NCI-H2029 (cell line): ENCODE data around the gene CDHR1.
"Not testable (repeated sequence)": the region's sequence is repeated elsewhere in the genome, so short reads cannot be mapped to it uniquely, and the experiment has no call there.

Experiments used
- DNase-seq: peaks from one replicate; lab custom pipeline; 2025; lab: John Stamatoyannopoulos, UW

CDHR1 gene

DNA sequence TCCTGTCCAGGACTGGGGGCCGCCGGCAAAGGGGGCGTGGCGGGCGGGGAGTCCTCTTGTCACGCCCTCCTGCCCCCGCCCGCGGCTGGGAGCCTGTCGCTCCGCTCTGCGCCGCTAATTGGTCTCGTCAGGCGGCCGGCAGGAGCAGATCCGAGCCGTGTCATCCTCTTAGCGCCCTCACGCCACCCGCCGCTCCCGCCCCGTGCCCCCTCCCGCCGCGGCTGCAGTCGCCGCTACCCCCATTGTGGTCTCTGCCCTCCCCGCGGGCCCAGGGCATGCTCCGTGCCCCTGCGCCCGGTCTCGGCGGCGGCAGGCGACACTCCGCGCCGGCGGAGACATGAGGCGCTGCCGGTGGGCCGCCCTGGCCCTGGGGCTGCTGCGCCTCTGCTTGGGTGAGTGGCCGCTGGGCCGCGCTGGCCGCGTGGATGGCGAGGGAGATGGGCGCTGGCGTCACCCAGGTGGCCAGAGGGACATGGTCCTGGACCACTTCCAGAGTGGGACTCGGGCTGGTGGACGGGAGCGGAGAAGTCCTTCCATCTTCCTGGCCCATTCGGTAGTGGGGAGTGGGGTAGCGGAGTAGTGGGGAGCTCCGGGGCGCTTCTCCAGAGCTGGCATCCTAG, at the start of gene CDHR1:
Gene CDHR1, plus strand, starts transcription at position 114 of the 620 bp plus-strand sequence. Its CDS starts 224 bp downstream, at position 338.
- no peak for DNase-seq

DNA sequence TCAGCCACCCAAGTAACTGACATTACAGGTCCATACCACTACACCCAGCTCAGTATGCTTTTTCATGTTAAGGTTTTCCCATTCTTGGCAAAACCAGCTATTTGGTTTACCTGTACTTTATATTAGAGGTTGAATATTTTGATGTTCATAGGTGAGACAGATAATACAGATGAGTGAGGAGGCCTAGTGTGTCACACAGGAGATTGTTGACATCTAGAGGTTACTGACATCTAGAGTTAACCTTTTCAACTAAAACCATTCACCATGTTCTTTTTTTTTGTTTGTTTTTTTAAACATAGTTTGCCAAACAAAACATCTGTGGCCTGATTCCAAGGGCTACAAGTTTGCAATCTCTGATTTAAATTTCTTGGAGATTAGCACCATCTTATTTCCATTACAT, 47.0 kb upstream of the CDHR1 start:
- no peak for DNase-seq

DNA sequence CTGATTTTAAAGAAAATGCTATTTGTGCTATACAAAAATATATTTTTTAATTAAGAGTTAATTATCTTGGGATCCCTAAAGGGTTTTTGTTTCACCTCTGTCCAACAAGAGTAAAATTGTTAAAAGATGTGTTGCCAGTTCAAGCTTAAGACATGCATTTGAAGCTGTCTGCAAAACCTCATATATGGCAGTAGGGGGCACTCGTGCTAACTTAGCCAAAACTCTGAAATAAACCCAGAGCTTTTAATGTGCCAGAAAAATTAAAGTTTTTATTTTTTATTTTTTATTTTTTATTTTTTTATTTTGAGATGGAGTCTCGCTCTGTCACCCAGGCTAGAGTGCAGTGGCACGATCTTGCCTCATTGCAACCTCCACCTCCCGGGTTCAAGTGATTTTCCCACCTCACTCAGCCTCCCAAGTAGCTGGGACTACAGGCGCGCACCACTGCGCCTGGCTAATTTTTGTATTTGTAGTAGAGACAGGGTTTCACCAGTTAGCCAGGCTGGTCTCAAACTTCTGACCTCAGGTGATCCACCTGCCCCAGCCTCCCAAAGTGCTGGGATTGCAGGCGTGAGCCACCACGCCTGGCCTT, 46.2 kb upstream of the CDHR1 start:
- not testable (repeated sequence) for DNase-seq

DNA sequence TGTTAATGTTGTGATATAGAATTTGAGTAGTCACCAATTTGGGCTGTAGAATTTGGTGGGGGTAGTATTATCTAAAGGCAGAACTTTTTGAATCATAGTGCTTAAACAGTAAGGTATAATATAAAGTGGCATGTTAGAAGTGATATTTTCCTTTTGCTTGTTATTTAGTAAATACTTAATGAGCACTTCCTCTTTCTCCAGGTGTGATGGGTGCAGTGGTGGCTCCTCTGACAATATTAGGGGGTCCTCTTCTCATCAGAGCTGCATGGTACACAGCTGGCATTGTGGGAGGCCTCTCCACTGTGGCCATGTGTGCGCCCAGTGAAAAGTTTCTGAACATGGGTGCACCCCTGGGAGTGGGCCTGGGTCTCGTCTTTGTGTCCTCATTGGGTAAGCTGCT, 44.5 kb upstream of the CDHR1 start:
- no peak for DNase-seq

DNA sequence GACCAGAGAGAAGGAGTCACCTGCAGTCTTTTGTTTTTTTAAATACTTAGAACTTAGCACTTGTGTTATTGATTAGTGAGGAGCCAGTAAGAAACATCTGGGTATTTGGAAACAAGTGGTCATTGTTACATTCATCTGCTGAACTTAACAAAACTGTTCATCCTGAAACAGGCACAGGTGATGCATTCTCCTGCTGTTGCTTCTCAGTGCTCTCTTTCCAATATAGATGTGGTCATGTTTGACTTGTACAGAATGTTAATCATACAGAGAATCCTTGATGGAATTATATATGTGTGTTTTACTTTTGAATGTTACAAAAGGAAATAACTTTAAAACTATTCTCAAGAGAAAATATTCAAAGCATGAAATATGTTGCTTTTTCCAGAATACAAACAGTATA, 41.6 kb upstream of the CDHR1 start:
- no peak for DNase-seq

DNA sequence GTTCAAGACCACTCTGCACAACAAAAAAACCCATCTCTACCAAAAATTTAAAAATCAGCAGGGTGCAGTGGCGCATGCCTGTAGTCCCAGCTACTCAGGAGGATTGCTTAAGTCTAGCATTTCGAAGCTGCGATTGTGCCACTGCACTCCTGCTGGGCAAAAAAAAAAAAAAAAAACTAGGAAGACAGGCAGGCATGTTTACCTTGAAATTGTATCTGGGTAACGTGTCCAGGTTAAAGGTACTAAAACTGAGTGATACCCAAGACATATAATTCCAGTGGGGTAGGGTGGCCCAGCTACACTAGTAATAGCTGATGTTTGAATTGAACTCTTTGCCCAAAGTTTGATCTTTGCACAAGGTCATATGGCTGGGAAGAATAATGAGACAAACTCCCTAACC, 38.8 kb upstream of the CDHR1 start:
- DNase-seq = no peak

DNA sequence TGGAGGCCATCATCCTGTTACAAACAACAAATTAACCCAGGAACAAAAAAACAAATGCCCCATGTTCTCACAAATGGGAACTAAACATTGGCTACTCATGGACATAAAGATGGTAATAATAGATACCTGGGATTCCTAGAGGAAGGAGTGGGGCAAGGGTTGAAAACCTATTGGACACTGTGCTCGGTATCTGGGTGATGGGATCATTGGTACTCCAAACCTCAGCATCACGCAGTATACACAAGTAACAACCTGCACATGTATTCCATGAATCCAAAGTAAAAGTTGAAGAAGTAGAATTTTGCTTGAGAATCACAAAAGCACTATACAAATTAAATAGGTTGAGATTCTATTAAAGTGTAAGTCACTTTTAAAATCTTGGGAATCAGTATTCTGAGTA, 38.3 kb upstream of the CDHR1 start:
- DNase-seq = no peak

DNA sequence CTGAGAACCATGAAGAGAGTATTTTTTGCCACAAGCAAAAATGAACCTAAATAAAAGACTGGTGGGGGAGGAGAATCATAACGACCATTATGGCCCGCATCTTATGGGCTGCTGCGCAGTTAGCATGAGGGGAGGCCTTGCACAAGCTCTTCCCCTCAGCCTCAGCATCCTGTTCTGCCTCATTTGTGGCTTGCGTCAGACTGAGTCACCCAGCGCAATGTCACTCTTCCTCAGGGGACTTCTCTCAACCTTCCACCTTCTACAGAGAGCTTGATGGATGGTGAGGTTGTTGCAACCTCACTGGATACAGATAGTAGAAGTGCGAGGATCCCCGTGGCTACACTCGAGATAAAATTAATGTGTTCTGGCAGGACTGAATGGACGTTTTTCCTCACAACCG, 37.6 kb upstream of the CDHR1 start:
- DNase-seq = no peak

DNA sequence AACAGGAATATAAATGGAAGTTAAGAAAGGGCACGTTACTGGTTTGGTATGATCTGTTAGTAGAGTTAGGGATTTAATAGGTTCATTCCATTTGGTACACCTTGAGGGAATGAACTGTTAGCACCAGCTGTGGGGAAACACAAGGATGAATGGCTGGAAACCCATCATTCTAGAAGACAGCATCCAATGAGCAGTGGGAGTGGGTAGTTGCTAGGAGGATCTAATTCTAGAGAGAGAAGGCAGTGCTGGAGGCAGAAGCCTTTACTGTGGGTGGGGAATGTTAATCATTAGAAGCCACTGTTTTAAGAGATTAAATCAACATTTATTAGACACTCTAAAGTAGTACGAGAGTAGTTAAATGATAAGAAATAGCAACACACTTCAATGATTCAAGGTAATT, 36.3 kb upstream of the CDHR1 start:
- no peak for DNase-seq

DNA sequence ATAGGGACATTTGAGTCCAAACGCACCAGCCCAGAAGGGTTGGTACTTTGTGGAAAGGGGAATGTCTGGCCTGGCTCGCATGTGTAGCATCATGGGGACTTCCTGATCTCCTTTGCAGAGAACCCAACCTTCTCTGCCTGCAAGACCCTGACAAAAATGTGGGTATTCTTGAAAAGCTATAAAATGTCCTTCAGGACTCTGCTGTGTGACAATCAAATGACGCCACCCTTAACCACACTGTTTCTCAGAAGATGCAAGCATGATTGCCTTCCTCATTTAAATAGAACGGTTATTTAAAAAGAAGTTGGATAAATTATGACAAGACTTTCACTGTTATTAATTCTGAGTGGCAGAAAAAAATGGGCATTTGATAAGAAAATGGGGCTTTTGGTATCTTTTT, 35.8 kb upstream of the CDHR1 start:
- DNase-seq = no peak

DNA sequence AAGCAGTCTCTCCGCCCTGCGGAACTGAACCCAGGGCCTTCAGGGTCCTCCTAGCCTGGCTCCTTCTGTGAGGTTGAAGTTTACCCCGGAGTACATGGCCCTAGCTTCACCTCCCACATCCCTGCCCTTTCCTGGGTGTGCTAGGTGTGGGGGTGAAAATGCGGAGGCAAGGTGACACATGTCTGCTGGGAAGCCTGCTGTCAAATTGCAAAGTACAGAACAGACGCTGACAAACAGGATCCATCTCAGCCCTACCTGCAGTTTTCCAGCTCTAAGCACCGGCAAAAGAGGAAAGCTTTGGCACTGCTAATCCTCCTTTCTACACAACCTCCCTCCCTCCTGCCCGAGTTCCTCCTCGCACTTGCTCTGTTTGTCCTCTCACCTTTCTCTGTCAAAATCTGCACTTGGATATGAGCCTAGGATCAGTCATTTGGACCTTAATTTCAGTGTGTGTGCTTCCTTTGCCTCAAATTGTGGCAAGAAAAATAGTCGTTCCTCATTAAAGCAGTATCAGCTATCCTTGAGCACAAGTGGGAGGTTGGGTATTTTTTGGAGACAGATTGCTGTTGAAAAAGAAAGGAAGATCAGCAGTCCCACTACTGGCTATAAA, 35.2 kb upstream of the CDHR1 start:
- DNase-seq = no peak

DNA sequence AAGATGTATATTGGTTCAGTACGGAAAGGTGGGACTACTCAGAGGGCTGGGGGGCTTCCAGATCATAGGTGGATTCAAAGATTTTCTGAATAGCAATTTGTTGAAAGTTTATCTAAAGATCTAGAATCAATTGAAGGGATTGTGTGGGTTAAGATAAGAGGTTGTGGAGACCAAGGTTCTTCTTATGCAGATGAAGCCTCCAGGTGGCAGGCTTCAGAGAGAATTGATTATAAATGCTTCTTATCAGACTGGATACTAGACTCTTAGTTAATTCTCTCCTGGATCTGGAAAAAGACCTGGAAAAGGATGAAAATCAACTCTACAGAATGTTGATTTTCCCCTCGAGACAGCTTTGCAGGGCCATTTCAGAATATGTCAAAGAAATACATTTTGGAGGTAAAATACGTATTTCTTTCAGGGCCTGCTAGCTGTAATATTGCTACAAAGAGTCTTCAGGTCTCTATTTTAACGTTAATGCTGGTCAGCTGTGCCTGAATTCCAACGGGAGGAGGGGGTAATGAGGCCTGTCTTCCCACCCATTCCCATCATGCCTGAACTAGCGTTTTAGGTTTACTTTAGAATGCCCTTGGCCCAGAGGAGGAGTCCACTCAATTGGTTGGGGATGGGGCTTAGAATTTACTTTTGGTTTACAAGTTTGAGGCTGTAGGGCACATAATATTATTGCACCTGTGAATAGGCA, 33.5 kb upstream of the CDHR1 start:
- DNase-seq = no peak

DNA sequence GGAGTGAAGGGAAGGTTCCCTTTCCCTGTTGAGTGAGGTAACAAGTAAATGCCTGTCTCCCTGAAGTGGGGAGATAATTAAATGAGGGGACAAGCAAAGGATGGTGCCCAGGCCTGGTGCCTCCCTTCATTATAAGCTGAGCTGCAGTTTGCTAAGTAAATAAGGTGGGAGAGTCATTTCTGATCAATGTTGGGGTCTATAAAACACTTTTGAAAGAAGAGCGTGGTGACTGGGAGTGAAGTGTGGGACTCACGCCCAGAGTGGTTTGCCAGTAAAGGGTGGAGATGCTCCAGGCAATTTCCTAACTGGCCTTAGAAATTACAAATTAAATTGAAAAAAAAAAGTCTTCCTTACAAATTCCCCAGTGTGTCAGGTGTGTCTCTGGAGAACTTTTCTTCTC, 30.3 kb upstream of the CDHR1 start:
- no peak for DNase-seq

DNA sequence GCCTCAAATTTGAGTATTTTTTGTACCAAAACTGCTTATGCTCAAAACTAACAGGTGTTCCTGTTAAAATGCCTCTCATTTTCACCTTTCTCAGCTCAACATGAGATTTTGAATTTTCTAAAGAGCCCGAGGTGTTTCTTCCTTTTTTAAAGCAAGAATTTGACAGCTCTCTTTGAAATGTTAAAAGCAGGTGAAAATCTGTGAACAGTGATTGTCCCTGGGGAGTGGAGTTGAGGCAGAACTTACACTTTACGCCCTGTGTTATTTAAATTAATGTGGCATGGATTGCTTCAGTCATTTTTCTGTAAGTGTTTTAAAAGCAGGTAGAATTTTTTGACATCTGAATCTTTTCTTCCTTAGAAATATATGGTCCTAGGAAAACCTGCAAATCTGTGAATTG, 29.9 kb upstream of the CDHR1 start:
- DNase-seq = no peak

DNA sequence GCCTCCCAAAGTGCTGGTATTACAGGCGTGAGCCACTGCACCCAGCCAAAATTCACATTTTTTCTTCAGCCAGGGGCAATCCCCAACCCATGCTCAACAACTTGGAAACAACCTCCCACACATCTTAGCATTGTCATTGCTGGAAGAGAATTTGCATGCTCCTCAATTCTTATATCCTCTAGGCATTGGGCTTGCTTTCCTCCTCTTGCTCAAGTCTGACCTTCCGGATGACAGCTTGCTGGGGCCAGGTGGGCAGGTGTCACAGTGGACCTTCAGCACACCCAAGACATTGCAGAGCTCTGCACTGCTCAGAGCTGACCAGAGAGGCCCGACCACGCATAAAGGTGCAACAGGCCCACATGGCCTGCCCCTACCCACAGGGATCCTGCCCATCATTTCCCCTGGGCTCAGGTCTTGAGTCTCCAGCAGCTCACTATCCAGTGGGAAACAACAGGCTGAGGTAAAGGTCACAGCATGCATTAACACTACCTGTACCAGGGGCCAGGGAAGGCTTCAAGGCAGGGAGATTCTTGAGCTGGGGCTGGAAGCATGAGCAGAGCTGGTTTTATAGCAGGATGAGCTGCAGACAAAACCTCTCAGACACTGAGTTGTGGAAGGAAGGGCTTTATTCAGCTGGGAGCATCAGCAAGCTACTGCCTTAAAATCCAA, 27.6 kb upstream of the CDHR1 start:
- no peak for DNase-seq

DNA sequence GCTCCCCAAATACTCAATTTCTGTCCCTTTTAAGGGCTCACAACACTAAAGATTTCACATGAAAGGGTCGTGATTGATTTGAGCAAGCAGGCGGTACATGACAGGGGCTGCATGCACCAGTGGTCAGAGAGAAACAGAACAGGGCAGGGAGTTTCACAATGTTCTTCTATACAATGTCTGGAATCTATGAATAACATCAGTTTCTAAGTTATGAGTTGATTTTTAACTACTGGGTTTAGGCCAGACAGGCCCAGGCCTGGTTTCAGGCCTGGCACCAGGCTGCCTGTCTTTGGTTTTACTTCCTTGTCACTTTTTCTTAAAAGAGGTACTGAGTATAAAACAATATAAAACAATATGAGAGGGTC, 27.1 kb upstream of the CDHR1 start:
- not testable (repeated sequence) for DNase-seq

DNA sequence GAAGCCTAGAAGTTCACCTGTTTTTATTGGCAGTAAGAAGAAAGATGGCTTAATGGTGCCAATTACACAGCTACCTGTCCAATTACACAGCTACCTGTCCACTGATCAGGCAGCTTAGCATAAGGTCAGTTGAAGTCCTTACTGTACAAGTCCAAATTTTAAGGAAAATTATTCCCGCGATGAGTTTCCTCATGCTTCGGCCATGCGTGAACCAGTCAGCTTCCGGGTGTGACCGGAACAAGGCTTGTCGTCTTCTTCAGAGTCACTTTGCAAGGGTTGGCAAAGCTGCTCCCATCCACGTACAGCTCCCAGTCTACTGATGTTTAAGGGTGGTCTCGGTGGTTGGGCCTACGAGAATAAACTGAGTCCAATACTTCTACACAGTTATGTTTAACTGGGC, 26.0 kb upstream of the CDHR1 start:
- not testable (repeated sequence) for DNase-seq

DNA sequence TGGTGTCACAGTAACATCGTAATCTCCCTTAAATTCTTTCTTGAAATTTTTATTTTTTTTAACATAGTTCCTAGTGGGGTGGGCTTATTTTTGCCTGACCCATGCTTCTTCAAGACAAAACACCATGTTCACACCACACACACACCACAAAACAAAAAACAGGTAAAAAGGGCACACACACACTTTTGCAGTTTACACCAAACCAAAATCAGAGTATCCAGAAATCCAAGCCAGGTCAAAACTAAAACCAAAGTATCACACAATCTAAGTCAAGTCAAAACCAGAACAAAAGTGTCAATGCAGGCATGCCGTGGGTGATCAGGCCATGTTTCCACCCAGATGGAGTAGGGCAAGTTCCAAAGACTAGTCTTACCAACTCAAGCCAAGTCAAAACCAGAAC, 23.1 kb upstream of the CDHR1 start:
- DNase-seq = not testable (repeated sequence)

DNA sequence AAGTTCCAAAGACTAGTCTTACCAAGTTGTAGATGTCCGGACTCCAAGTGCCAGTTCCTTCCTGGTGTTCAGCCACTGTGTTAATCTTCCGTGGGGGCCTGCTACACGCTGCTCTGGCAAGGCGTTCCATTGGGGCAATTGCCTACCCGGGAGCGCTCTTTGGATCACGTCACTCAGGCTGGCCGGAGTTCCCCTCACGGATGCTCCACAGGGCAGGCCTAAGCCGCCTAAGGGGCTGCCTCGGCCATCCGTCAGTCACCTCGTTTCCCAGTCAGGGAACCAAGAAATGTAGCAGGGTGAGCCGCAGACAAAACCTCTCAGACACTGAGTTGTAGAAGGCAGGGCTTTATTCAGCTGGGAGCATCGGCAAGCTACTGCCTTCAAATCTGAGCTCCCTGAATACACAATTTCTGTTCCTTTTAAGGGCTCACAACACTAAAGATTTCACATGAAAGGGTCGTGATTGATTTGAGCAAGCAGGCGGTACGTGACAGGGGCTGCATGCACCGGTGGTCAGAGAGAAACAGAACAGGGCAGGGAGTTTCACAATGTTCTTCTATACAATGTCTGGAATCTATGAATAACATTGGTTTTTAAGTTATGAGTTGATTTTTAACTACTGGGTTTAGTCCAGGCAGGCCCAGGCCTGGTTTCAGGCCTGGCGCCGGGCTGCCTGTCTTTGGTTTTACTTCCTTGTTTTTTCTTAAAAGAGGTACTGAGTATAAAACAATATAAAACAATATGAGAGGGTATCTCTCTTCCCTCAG, 22.5 kb upstream of the CDHR1 start:
- not testable (repeated sequence) for DNase-seq

DNA sequence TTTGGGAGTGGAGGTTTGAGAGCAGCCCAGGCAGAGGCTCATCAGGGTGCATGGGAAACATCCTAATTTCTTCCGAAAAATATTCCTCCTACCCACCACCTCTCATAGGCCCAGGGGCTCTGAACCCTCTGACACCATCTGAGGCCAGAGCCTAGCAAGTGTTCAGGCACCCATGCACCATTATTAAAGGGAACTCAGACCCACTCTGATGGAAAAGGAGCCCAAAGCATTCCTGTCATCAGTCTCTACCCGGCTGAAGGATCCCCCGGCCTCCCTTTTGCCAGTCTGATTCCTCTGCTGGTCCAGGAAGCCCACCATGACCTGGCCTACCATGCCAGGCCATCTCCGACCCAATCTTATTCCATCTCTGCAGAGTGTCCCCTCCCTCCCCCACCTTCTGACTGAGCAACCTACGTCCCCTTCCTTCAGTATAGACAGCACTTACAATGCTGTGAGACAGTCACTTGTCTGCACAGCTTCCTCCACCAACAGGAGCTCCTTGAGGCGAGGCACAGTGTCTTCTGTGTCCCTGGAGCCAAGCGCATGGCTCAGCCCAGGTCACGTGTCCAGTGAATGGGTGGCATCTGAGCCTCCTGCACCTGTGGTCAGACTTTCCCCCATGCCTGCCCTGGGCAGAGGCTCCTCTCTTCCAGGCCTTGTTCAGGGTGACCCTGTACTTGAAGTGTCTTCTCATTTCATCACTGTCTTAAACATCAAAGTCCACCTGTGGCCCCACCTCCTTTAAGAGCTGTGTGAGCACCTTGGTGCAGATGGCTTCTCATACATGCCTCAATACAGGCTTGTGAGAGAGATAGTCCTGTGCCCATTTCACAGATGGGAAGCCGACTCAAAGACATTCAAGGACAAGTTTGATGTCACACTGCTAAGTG, 21.6 kb upstream of the CDHR1 start:
- DNase-seq = no peak

DNA sequence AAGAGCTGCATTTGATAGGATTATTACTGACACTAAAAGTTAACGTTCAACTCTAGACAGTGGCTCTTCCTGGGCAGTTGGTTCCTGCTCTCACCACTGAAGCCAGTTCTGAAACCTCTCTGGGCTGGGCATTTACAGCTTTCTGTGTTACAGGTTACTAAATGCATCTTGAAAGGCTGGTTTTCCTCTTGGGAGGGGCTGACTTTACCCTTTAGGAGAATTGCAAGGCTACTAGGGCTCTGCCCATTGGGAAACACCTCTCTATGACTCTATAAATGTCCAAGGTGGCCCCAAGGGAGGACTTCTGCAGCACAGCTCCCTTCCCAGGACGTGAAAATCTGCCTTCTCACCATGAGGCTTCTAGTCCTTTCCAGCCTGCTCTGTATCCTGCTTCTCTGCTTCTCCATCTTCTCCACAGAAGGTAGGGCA, 20.8 kb upstream of the CDHR1 start, which contains the start of gene GPR15LG:
Gene GPR15LG, plus strand, starts transcription at position 301 of the 429 bp plus-strand sequence. Its CDS starts 51 bp downstream, at position 352.
- DNase-seq = no peak
